ENCODE data around the gene OR2G6. TPM values are rescaled to one million over a fixed set of nuclear protein-coding genes. Genes with fewer than 3 reads are reported as not detected.

Gene OR2G6
- total RNA-seq, 3 donors from 2014 or later = not detected

DNA sequence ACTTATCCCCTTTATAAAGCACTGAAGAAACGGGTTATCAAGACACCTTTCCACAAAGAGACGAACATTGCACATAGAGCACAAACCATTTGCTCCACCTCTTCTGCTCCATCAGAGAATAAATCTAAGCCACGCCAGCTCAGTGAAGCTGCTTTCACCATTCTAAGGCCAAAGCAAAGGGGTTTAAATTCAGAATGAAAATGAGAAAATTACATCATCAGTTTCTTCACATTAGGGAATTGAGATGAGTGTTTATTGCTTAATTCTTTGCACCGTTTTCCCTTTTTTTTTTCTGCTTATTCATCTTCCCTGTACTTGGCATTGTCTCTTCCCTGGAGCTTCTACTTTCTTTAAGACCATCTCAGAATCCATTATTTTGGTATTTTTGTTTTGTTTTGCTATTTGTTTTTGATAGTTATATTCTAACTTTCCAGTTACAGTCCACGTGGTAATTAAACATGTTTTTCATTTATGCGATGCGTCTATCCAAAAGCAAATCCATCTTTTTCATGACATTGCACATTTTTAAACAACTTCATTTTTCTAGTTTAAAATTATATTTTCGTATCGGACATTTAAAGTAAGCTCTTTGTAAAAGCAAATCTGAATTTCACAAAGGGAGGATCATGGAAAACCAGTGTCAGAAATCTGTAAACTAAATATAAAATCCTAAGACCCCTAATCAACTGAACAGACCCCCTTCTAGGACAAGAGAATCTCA, 68.5 kb downstream of the OR2G6 start:
- no peaks in the 10 kb centered on the region for H3K4me1 ChIP-seq
- H3K36me3 ChIP-seq = no peaks in the 10 kb centered on the region
- no peak overlapping the region for H3K27ac ChIP-seq
- TF ChIP-seq, protein P1, sequence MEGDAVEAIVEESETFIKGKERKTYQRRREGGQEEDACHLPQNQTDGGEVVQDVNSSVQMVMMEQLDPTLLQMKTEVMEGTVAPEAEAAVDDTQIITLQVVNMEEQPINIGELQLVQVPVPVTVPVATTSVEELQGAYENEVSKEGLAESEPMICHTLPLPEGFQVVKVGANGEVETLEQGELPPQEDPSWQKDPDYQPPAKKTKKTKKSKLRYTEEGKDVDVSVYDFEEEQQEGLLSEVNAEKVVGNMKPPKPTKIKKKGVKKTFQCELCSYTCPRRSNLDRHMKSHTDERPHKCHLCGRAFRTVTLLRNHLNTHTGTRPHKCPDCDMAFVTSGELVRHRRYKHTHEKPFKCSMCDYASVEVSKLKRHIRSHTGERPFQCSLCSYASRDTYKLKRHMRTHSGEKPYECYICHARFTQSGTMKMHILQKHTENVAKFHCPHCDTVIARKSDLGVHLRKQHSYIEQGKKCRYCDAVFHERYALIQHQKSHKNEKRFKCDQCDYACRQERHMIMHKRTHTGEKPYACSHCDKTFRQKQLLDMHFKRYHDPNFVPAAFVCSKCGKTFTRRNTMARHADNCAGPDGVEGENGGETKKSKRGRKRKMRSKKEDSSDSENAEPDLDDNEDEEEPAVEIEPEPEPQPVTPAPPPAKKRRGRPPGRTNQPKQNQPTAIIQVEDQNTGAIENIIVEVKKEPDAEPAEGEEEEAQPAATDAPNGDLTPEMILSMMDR (IDR thresholded peaks at IDR 0.05) = no peak
- no peak for TF ChIP-seq POLR2A (IDR thresholded peaks at IDR 0.05)
- no peak for TF ChIP-seq POLR2AphosphoS5 (IDR thresholded peaks at IDR 0.05)
- no peaks in the 10 kb centered on the region for H3K27me3 ChIP-seq
- peaks cover 0 to 6% of the 10 kb centered on the region in 2 donors for H3K9me3 ChIP-seq
- DNase-seq (ENCODE audit: low spot score in 2 of 2) = no peak
- intact Hi-C loops (cut with DNase I; ENCODE audit: low total_unique reads) = no loop called here
- no peak overlapping the region for H3K4me3 ChIP-seq

Other genes starting within 250 kb of the OR2G6 start
- gene OR2T33, start 230.1 kb upstream of the OR2G6 start, total RNA-seq = not detected
- gene OR2T12, start 204.6 kb upstream of the OR2G6 start, total RNA-seq = not detected
- not detected for gene OR2M7, start 183.5 kb upstream of the OR2G6 start, total RNA-seq
- not detected for gene OR14C36, start 159.3 kb upstream of the OR2G6 start, total RNA-seq
- not detected for gene OR2T4, start 146.4 kb upstream of the OR2G6 start, total RNA-seq
- gene OR2T6, start 132.3 kb upstream of the OR2G6 start, total RNA-seq = not detected
- gene OR2T1, start 105.0 kb upstream of the OR2G6 start, total RNA-seq = not detected
- gene OR2T2, start 62.4 kb upstream of the OR2G6 start, total RNA-seq = not detected
- gene OR2T3, start 34.7 kb upstream of the OR2G6 start, total RNA-seq = not detected
- gene OR2T5, start 19.5 kb upstream of the OR2G6 start, total RNA-seq = not detected
- gene OR2T29, start 54.7 kb downstream of the OR2G6 start, total RNA-seq = not detected
- not detected for gene OR2T34, start 66.7 kb downstream of the OR2G6 start, total RNA-seq
- not detected for gene OR2T10, start 89.6 kb downstream of the OR2G6 start, total RNA-seq
- gene OR2T11, start 127.0 kb downstream of the OR2G6 start, total RNA-seq = not detected
- not detected for gene OR2T35, start 137.2 kb downstream of the OR2G6 start, total RNA-seq
- gene OR2T27, start 147.5 kb downstream of the OR2G6 start, total RNA-seq = not detected
- gene OR14I1, start 194.7 kb downstream of the OR2G6 start, total RNA-seq = not detected
- 1 to 10 TPM in 1 of 3 donors, not detected in 2; 1.6 TPM for gene LYPD8, start 247.7 kb downstream of the OR2G6 start, total RNA-seq